HG03095 (cell line): ENCODE measurements around the gene MLST8.

ENCODE experiments used
- ATAC-seq: cut with Tn5 transposase; IDR thresholded peaks from one replicate; pipeline ENCODE4 v1.9.1; 2021; ENCODE audit warnings: moderate library complexity; ENCODE audit not compliant: unreplicated experiment

MLST8 gene

DNA sequence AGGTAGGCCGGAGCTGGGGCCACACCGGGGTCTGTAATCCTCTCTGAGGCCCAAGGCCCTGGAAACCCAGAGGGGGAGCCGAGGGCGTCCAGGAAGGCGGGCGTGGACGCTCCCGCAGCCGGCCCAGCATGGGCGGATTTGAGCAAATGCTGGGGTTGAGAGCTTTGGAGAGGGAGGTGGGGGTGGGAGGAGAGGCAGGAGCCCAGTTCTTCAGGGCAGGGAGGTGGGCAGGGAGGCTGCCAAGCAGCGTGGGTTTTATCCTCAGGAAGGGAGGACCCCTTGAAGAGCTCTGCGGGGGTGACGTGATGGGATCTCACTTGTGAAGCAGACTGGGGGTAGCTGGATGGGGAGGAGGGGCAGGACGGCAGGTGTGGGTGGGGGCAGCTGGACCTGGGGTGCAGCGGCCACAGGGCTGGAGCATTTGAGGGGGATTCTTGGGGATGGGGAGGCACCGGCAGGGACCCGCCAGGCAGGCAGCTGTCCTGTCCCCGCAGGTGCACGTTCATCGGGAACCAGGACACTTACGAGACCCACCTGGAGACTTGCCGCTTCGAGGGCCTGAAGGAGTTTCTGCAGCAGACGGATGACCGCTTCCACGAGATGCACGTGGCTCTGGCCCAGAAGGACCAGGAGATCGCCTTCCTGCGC is 32.4 kb upstream of the MLST8 start:
- no peak for ATAC-seq

DNA sequence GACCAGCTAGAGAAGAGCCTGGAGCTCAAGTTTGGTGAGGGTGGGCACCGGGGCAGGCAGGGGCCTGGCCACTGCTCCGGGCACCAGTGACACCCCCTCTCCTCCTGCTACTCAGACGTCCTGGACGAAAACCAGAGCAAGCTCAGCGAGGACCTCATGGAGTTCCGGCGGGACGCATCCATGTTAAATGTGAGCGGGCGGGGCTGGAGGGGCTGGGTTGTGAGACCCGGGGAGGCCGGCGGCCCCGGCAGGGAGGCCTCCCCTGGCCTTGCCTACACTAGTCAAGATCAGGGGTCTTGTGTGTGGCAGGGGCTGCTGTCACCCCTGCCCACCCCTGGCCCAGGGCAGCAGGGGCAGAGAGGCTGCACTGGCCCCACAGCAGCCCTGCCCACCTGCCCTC is 31.9 kb upstream of the MLST8 start:
- no peak for ATAC-seq

GRCh38 chr16:2173916-2174315 is 31.3 kb upstream of the MLST8 start:
- no peak for ATAC-seq

DNA sequence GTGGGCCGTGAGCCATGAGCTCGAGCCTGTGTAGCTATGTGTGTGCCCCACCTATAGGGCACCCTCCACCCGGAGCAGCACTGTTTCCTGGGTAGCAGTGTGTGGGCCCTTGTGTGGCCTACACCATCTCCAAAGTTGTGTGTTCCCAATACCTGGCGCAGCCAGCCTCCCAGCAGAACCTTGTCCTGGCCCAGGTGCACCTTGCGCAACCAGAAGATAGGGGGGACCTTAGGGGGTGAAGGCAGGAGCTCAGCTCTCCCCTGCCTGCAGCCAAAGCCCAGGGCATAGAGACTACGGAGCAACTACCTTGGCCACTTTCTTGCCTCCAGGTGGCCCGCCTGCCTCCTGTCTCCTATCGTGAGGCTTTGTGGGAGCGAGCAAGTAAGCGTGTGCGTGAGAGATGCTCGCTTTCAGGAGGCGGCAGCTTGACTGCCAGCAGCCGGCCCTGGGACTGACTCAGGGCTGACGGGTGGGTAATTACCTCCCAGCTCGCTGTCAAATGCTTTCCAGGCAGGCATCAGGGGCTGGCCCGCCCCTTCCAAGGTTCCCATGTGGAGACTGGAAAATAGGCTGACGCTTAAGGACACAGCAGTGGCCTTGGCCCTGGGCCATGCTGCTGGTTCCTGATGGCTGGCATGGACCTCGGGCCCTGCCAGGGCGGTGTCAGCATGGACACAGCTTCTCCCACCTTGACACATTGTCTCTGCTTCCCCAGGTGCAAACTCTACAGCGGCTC is 30.7 kb upstream of the MLST8 start:
- no peak for ATAC-seq

GRCh38 chr16:2175454-2175853 is 29.8 kb upstream of the MLST8 start:
- no peak for ATAC-seq

DNA sequence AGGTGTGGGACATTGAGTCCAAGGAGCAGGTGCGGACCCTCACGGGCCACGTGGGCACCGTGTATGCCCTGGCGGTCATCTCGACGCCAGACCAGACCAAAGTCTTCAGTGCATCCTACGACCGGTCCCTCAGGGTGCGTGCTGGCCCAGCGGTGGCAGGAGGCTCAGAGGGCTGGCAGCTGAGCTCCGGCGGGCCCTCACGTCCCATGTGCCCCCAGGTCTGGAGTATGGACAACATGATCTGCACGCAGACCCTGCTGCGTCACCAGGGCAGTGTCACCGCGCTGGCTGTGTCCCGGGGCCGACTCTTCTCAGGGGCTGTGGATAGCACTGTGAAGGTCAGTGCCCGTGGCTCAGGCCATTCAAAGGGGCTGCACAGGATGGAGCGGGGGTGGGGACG is 29.2 kb upstream of the MLST8 start:
- ATAC-seq, result no peak

GRCh38 chr16:2177101-2177500 is 28.2 kb upstream of the MLST8 start:
- ATAC-seq, result no peak

GRCh38 chr16:2177561-2177960 is 27.7 kb upstream of the MLST8 start:
- no peak for ATAC-seq

DNA sequence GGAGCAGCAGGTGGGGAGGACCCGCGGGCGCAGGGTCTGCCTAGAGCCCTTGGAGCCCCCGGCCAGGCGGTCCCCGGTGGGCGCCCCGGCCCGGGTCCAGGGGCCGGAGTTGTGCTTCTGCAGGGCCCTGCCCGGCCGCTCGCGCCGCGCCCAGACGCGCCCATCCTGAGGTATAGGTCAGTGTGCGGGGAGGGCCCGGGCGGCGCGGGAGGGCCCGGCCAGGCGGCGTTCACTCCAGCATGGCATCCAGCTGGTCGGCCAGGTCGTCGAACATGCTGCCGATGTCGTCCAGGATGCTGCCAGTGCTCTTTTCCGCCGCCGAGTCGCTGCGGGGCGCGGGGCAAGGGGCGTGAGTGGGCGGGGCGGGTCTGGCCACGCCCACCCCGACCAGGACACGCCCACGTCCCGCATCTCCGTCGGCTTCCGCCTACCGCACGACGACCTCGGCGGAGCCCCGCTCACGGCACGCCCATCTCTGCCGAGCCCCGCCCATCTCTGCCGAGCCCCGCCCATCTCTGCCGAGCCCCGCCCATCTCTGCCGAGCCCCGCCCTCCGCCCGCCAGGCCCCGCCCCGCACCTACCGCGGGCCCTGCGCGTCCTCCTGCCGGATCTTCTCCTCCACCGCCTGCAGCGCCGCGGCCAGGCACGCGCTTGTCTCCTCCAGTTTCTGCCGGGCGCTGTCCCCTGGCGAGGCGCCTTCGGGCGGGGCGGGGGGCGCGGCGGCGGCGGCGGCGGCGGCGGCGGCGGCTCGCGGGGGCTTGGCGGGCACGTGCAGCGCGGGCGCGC is 26.7 kb upstream of the MLST8 start:
- no peak for ATAC-seq

DNA sequence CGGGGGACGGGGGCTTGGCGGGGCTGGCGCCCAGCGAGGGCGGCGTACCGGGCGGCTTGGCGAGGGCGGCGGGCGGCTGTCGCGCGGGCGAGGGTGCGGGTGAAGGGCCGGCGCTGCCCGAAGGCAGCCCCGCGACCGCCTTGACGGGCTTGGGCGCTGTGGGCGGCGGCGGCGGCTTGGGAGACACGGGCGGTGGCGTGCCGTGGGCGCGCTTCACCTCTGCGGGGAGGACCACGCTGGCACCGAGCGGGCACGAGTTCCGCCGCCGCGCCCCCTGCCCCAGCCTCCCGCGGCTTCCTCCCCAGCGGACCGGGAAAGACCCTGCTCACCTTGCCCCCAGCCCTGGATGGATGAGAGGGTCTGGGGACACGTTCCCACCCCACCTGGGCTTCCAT is 26.1 kb upstream of the MLST8 start:
- ATAC-seq, result no peak

GRCh38 chr16:2179576-2179975 is 25.7 kb upstream of the MLST8 start:
- ATAC-seq, result no peak

DNA sequence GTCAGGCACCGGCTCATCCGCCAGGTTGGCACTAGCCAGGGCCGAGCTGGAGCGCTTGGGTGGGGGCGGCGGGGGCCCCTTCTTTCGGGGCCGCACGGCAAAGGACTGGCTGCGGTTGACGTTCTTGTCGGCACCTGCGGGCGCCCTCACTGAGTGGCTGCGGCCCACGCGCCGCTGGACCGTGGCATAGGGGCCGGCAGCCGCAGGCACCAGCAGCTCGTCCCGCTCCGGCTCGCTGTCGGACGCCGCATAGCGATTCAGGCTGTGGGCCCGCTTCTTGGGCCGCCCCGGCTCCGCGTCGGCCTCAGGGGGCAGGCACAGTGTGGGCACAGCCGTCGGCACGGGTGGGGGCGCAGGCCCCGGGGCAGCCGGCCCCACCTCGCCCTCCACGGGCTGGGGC is 24.8 kb upstream of the MLST8 start:
- ATAC-seq, result no peak

DNA sequence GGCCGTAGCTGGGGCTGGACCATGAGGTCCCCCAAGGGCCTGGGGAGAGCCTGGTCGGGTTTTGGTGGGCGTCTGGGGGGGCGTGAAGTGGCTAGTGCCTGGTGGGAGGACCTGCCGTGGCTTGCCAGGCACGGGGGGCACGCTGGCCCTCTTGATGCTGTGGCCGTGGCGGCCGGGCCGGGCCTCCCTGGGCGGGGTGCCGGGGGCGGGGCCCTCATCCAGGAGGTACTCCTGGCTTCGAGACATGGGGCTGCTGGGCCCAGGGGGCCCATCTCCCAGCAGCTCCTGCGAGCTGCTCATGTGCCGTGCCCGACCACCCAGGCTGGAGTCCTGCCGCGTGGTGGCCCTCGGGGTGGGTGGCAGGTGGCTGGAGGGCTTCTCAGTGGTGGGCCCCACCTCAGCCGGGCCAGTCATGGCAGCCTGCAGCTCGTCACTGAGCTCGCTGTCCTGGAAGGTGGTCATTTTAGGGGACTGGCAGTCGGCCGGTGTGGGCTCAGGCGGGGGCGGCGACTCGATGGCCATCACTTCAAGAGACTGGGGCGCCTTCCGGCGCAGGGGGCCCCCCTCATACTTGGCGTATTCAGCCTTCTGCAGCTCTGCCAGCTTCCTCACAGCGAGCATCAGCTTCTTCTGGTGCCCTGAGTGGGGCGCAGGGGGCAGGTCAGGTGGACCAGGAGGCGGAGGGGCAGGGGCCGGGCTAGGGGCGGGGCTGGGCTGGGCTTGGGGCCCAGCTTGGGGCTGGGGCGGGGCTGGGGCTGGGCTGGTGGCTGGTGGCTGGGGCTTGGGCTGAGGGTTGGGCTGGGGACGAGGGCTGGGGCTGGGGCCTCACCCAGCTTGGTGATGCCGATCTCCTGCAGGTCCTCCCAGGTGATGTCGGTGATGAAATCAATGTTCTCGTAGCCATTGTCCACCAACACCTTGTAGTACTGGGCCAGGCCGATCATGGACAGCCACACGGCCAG is 24.0 kb upstream of the MLST8 start:
- ATAC-seq, result no peak

DNA sequence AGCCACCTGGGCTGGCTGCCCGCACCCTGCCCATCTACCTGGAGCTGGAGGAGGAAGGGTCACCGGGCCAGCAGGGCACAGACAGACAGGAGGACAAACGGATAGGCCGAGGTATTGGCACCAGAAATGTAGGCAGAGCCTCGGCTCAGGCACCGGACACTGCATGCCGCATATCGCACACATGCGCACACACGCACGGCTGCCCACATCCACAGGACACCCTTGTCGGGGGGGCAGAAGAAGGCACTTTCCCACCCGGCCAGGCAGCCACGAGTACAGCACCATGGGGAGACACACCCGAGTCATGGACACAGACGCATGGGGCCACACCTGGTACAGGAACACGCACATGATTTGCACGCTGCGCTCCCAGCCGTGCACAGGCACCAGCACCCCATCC is 23.3 kb upstream of the MLST8 start:
- ATAC-seq, result no peak

- ATAC-seq, result no peak
Observed at GRCh38 chr16:2183671-2184070, 21.6 kb upstream of the MLST8 start.

- ATAC-seq, result no peak
Observed at GRCh38 chr16:2184346-2184745, 20.9 kb upstream of the MLST8 start.

DNA sequence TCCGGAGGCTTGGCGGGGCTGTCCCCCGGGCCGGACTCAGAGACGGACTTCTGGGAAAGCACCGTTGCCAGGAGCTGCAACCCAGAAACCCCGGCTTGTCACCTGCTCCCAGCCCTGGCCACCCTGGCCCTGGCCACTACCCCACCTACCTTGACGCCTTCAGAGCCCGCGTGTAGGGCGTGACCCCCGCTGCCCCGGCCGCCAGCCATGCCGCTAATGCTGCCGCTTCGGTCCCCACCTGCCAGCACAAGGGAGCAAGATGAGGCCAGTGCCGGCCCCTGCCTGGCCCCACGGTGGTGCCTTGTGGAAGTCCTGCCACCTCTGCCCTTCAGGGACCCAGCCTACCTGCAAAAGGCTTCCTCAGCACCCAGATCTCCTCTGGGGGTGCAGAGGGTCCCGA is 20.3 kb upstream of the MLST8 start:
- ATAC-seq, result no peak

GRCh38 chr16:2186064-2186463 is 19.2 kb upstream of the MLST8 start:
- no peak for ATAC-seq

DNA sequence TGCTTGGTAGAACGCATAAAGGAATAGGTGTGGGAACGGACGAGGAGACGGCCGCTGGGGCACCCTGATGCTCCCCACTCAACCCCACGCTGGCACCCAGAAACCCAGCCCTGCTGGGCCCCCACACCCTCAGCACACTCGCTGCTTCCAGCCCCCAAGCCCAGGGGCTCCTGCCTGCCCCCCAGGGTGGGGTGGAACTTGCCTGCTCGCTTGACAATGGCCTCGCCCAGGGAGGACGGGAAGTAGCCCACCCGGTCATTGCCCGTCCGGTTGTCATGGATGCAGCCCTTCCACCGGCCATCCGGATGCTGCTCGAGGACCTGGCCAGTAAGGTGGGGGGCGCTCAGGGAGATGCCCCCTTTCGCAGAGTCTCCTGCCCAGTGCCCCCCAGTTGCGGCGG is 18.7 kb upstream of the MLST8 start:
- no peak for ATAC-seq

DNA sequence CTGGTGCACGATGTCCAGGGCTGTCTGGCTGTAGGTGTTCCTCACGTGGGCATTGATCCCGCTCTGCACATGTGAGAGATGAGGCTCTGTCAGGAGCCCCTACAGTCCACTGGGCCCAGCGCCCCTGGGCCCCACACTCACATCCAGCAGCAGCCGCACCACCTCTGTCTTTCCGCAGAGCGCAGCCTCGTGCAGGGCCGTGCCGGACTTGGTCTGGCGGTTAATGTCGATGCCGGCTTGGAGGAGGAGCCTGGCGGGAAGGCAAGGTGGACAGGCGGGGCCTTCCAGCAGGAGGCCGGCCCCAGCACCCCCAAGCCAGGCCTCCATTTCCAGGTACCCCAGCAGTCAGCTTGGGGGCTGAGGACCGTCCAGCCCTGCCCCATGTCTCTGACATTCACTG is 18.0 kb upstream of the MLST8 start:
- no peak for ATAC-seq

- ATAC-seq, result no peak
Observed at GRCh38 chr16:2188395-2188794, 16.9 kb upstream of the MLST8 start.
